Suprapubic skin (tissue), 4 donors: ENCODE measurements around the gene PREPL. TPM values are rescaled to one million over a fixed set of nuclear protein-coding genes. Genes with fewer than 3 reads are reported as not detected.
A peak's percentile ranks its signal among the peaks of the same experiment; 100 is the strongest.

Experiments
- DNase-seq, 2 donors: peaks; one replicate each; pipeline ENCODE4 v3.0.0-alpha.2; 2019; ENCODE audit warnings: low spot score in 2 of 2
- H3K27ac ChIP-seq: fragments of 200-600 bp; sonication (generic); one replicate; pipeline ENCODE4 v1.5.1; 2019
- H3K27me3 ChIP-seq: fragments of 200-600 bp; sonication (generic); one replicate; pipeline ENCODE4 v1.5.1; 2019
- H3K36me3 ChIP-seq: fragments of 200-600 bp; sonication (generic); one replicate; pipeline ENCODE4 v1.5.1; 2019
- H3K4me1 ChIP-seq: fragments of 200-600 bp; sonication (generic); one replicate; pipeline ENCODE4 v1.5.1; 2019
- H3K4me3 ChIP-seq: fragments of 200-600 bp; sonication (generic); one replicate; pipeline ENCODE4 v1.5.1; 2019; ENCODE audit warnings: mild to moderate bottlenecking
- H3K9me3 ChIP-seq: fragments of 200-600 bp; sonication (generic); one replicate; pipeline ENCODE4 v1.5.1; 2019
- EP300 ChIP-seq: sonication (generic); formaldehyde crosslinking; IDR thresholded peaks from one replicate; pipeline ENCODE4 v1.6.1; 2017; ENCODE audit warnings: antibody characterized with exemption
- POLR2A ChIP-seq, 2 donors: fragments of 450-650 bp; IDR thresholded peaks; one replicate each; pipeline ENCODE4 v1.6.1; 2017; ENCODE audit warnings: antibody characterized with exemption in 2 of 2, mild to moderate bottlenecking in 2 of 2, moderate library complexity in 2 of 2
- POLR2AphosphoS5 ChIP-seq, 3 donors: sonication (generic); formaldehyde crosslinking; IDR thresholded peaks; one replicate each; pipeline ENCODE4 v1.6.1; 2017; ENCODE audit warnings: antibody characterized with exemption in 3 of 3
- WGBS: methylation state at CpG from one replicate; pipeline ENCODE4 v1.1.5; 2018; 5-methylcytosine and 5-hydroxymethylcytosine counted together
- total RNA-seq, 4 donors: library from RNA; depleted of rRNA; stranded (reverse); fragments of >200 nt; gene quantifications; one replicate each; pipeline ENCODE4 v1.1.0, GENCODE V29; 2016
- TF ChIP-seq, protein P1 (sequence below), 2 donors: fragments of 200-600 bp in 1 of 2; fragments of 450-650 bp in 1 of 2; sonication (generic) in 1 of 2; IDR thresholded peaks; one replicate each; pipeline ENCODE4 v1.5.1; 2016 to 2019; ENCODE audit warnings: antibody characterized with exemption in 2 of 2, mild to moderate bottlenecking in 1 of 2, moderate library complexity in 1 of 2

Gene PREPL
- total RNA-seq, 4 donors from 2014 or later = 25.9 to 51.9 (median 32.2) TPM

DNA sequence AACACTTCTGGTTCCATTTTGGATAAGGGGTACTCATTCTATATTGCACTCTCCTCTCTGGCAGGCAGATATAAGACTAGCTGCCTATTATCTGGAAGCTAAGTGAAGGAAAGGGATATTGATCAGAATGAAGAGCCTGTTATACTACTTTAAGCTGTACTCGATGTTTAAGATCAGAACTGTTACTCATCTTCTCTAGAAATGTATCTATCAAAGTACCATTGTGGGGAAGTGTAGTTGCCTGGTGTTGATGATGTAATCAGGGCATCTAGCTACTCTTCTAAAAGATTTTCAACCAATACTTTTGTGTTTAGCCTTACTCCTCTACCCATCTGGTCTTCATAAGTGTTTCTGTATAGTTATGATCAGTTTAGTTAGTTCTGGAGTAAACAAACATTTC lies 6.3 kb upstream of the PREPL start:
- no peak overlapping the region for H3K4me3 ChIP-seq
- H3K36me3 ChIP-seq = no peaks in the 10 kb centered on the region
- TF ChIP-seq POLR2A (IDR thresholded peaks at IDR 0.05) (no peak), POLR2AphosphoS5 (IDR thresholded peaks at IDR 0.05) (no peak), EP300 (no peak)
- TF ChIP-seq, protein P1, sequence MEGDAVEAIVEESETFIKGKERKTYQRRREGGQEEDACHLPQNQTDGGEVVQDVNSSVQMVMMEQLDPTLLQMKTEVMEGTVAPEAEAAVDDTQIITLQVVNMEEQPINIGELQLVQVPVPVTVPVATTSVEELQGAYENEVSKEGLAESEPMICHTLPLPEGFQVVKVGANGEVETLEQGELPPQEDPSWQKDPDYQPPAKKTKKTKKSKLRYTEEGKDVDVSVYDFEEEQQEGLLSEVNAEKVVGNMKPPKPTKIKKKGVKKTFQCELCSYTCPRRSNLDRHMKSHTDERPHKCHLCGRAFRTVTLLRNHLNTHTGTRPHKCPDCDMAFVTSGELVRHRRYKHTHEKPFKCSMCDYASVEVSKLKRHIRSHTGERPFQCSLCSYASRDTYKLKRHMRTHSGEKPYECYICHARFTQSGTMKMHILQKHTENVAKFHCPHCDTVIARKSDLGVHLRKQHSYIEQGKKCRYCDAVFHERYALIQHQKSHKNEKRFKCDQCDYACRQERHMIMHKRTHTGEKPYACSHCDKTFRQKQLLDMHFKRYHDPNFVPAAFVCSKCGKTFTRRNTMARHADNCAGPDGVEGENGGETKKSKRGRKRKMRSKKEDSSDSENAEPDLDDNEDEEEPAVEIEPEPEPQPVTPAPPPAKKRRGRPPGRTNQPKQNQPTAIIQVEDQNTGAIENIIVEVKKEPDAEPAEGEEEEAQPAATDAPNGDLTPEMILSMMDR (IDR thresholded peaks at IDR 0.05) = no peak
- no peaks in the 10 kb centered on the region for H3K27me3 ChIP-seq
- peaks cover 7% of the 10 kb centered on the region for H3K4me1 ChIP-seq
- no peaks in the 10 kb centered on the region for H3K9me3 ChIP-seq
- DNase-seq = no peak
- no peak overlapping the region for H3K27ac ChIP-seq
- 79% methylated on average over 1 of the region's 1 CpG for WGBS

- WGBS = 87% methylated on average over 3 of the region's 3 CpGs
- Histone ChIP-seq H3K4me1 (peaks cover 21% of the 10 kb centered on the region), H3K4me3 (no peak overlapping the region), H3K27me3 (no peaks in the 10 kb centered on the region), H3K9me3 (no peaks in the 10 kb centered on the region), H3K36me3 (no peaks in the 10 kb centered on the region), H3K27ac (no peak overlapping the region)
- no peak for TF ChIP-seq POLR2A (IDR thresholded peaks at IDR 0.05)
- TF ChIP-seq, protein P1 (IDR thresholded peaks at IDR 0.05) = no peak
- TF ChIP-seq EP300 = no peak
- TF ChIP-seq POLR2AphosphoS5 (IDR thresholded peaks at IDR 0.05) = no peak
- DNase-seq = no peak
These were observed 3.3 kb upstream of the PREPL start for GRCh38 chr2:44364604-44365003.

DNA sequence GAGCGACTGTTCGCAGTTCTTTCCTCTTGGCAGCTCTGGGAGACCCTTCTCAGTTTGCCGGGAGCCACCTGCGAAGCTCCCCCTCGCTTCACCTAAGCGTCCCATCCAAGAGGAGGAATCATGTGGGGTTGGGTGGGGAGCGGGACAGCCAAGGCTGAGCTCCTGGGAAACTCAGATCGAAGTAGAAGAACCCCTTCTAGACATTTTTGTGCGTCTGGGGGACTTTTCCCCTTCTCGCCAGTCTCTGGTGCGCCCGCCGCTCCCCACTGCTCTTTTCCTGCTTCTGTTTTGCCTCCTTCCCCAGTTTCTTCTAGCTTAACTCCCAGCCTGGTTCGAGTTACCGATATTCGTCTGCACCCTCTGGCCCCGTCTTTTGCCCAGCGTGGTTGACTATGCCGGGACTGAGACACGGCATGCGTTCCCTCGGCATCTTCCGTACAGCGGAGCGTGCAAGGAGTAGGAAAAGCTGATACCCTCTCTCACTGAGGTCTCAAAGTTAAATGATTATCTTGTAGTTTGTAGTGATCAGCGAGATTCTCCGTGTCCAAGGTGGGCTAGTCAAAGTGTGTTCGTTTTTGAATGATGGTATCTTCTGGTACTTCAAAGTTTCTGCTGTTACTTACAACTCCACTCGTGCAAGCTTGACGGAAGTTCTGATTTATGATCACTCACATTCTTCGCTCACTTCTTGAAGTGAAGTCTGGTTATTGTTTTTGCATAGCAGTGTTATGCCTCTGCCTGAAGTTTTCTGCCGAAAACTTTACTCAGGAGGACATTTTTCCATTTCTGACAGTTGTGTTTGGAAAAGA lies 1.1 kb upstream of the PREPL start:
- TF ChIP-seq POLR2AphosphoS5 (IDR thresholded peaks at IDR 0.05) = no peak

GRCh38 chr2:44360749-44361329 lies 455 bp downstream of the PREPL start:
- H3K4me3 ChIP-seq = peak overlapping the region; percentile 93
- no peaks in the 10 kb centered on the region for H3K9me3 ChIP-seq
- DNase-seq = no peak
- H3K27me3 ChIP-seq = no peaks in the 10 kb centered on the region
- peak overlapping the region; percentile 97 for H3K27ac ChIP-seq
- H3K4me1 ChIP-seq = peaks cover 28% of the 10 kb centered on the region
- no peak for TF ChIP-seq POLR2AphosphoS5 (IDR thresholded peaks at IDR 0.05)
- no peak for TF ChIP-seq EP300
- TF ChIP-seq POLR2A (IDR thresholded peaks at IDR 0.05) = no peak
- TF ChIP-seq, protein P1 (IDR thresholded peaks at IDR 0.05) = no peak
- 4% methylated on average over 19 of the region's 19 CpGs for WGBS
- no peaks in the 10 kb centered on the region for H3K36me3 ChIP-seq

More for the DNA sequence above, 1.1 kb upstream of the PREPL start:
- peak in 1 of 2 donors; percentile 67 for DNase-seq
- H3K36me3 ChIP-seq = no peaks in the 10 kb centered on the region
- peak overlapping the region; percentile 97 for H3K27ac ChIP-seq
- no peaks in the 10 kb centered on the region for H3K9me3 ChIP-seq
- peak overlapping the region; percentile 93 for H3K4me3 ChIP-seq
- under 1% methylated on average over 30 of the region's 32 CpGs for WGBS
- no peaks in the 10 kb centered on the region for H3K27me3 ChIP-seq
- peaks cover 28% of the 10 kb centered on the region for H3K4me1 ChIP-seq

DNA sequence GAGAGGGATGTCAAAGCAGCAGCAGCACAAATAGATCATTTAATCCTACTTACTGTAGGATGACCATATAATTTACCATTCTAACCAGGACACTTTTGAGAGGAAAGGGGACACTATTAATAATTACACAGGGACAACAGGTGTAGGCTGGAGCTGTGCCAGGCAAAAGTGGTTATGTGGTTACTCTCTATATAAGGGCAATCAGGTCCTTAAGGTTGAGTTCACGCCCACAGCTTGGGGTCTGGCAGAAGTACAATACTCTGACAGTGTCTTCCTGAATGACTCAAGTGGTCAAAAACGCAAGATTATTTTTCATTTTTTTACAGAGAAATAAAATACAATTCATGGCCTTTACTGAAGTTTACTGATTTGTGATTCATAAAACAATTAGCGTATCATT lies 2.8 kb downstream of the PREPL start:
- no peak for DNase-seq
- H3K36me3 ChIP-seq = no peaks in the 10 kb centered on the region
- no peaks in the 10 kb centered on the region for H3K9me3 ChIP-seq
- TF ChIP-seq POLR2AphosphoS5 (IDR thresholded peaks at IDR 0.05) = no peak
- TF ChIP-seq EP300 = no peak
- TF ChIP-seq, protein P1 (IDR thresholded peaks at IDR 0.05) = no peak
- no peak for TF ChIP-seq POLR2A (IDR thresholded peaks at IDR 0.05)
- H3K4me1 ChIP-seq = peaks cover 28% of the 10 kb centered on the region
- H3K27ac ChIP-seq = no peak overlapping the region
- no peak overlapping the region for H3K4me3 ChIP-seq
- H3K27me3 ChIP-seq = no peaks in the 10 kb centered on the region
- WGBS = 77% methylated on average over 3 of the region's 3 CpGs
